HEK293T (cell line): ENCODE data around the gene ATMIN.

ENCODE experiments used
- ARNT ChIP-seq: fragments of 450-650 bp; IDR thresholded peaks from 2 replicates; pipeline ENCODE4 v1.6.1; 2017; ENCODE audit warnings: mild to moderate bottlenecking
- BHLHE40 ChIP-seq: fragments of 450-650 bp; IDR thresholded peaks from 2 replicates; pipeline ENCODE4 v1.6.1; 2016; ENCODE audit warnings: mild to moderate bottlenecking, moderate library complexity, borderline replicate concordance
- ELF4 ChIP-seq: fragments of 450-650 bp; IDR thresholded peaks from 2 replicates; pipeline ENCODE4 v1.6.1; 2017; ENCODE audit warnings: antibody characterized with exemption
- FOXA1 ChIP-seq: fragments of 450-650 bp; IDR thresholded peaks from 2 replicates; pipeline ENCODE4 v1.6.1; 2016; ENCODE audit warnings: mild to moderate bottlenecking
- FOXK2 ChIP-seq: fragments of 450-650 bp; IDR thresholded peaks from 2 replicates; pipeline ENCODE4 v1.6.1; 2016; ENCODE audit warnings: mild to moderate bottlenecking
- FOXM1 ChIP-seq: fragments of 450-650 bp; IDR thresholded peaks from 2 replicates; pipeline ENCODE4 v1.6.1; 2017; ENCODE audit warnings: mild to moderate bottlenecking, borderline replicate concordance
- HDGF ChIP-seq: fragments of 450-650 bp; IDR thresholded peaks from 2 replicates; pipeline ENCODE4 v1.6.1; 2017; ENCODE audit warnings: antibody characterized with exemption, borderline replicate concordance
- LEF1 ChIP-seq: fragments of 450-650 bp; IDR thresholded peaks from 2 replicates; pipeline ENCODE4 v1.6.1; 2017; ENCODE audit warnings: mild to moderate bottlenecking, borderline replicate concordance
- NFRKB ChIP-seq: fragments of 450-650 bp; IDR thresholded peaks from 2 replicates; pipeline ENCODE4 v1.6.1; 2016; ENCODE audit warnings: mild to moderate bottlenecking, moderate library complexity
- SP1 ChIP-seq: fragments of 450-650 bp; IDR thresholded peaks from 2 replicates; pipeline ENCODE4 v1.6.1; 2017
- SUZ12 ChIP-seq: fragments of 450-650 bp; IDR thresholded peaks from 2 replicates; pipeline ENCODE4 v1.6.1; 2016; ENCODE audit warnings: mild to moderate bottlenecking
- TARDBP ChIP-seq: fragments of 450-650 bp; IDR thresholded peaks from 2 replicates; pipeline ENCODE4 v1.6.1; 2016
- ZNF384 ChIP-seq: fragments of 450-650 bp; IDR thresholded peaks from 2 replicates; pipeline ENCODE4 v1.6.1; 2016
- TF ChIP-seq, protein P1 (sequence below): fragments of 450-650 bp; IDR thresholded peaks from 2 replicates; pipeline ENCODE4 v1.6.1; 2016

DNA sequence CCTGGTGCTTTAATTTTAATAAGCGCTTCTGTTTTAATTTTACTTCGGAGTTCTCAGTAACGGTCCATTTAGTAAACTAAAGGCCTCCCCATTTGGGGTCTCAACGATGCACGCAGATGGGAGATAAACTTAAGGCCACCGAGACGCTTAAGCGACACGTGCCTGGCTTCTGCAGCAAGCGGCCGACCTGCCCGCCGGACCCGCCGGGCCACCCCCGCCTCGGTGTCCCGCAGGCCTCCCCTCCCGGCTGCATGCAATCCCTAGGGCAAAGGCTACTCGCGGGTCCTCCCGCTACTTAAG is 60.0 kb downstream of the ATMIN start:
- TF ChIP-seq FOXM1 = no peak
- no peak for TF ChIP-seq ARNT
- TF ChIP-seq SUZ12 = no peak
- TF ChIP-seq, protein P1, sequence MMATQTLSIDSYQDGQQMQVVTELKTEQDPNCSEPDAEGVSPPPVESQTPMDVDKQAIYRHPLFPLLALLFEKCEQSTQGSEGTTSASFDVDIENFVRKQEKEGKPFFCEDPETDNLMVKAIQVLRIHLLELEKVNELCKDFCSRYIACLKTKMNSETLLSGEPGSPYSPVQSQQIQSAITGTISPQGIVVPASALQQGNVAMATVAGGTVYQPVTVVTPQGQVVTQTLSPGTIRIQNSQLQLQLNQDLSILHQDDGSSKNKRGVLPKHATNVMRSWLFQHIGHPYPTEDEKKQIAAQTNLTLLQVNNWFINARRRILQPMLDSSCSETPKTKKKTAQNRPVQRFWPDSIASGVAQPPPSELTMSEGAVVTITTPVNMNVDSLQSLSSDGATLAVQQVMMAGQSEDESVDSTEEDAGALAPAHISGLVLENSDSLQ = no peak
- TF ChIP-seq HDGF = no peak
- no peak for TF ChIP-seq TARDBP
- no peak for TF ChIP-seq ZNF384
- no peak for TF ChIP-seq BHLHE40
- TF ChIP-seq ELF4 = no peak
- TF ChIP-seq LEF1 = no peak
- TF ChIP-seq FOXA1 = no peak
- no peak for TF ChIP-seq NFRKB
- no peak for TF ChIP-seq SP1
- no peak for TF ChIP-seq FOXK2
